ENCODE measurements around the gene SERP2. TPM values are rescaled to one million over a fixed set of nuclear protein-coding genes. Genes with fewer than 3 reads are reported as not detected.

SERP2 gene
- total and polyA plus RNA-seq, 2 of the 8 experiments (the other 6 are each of a cell fraction or from before 2014, with no cell fraction given), result 2.0 to 2.3 TPM

DNA sequence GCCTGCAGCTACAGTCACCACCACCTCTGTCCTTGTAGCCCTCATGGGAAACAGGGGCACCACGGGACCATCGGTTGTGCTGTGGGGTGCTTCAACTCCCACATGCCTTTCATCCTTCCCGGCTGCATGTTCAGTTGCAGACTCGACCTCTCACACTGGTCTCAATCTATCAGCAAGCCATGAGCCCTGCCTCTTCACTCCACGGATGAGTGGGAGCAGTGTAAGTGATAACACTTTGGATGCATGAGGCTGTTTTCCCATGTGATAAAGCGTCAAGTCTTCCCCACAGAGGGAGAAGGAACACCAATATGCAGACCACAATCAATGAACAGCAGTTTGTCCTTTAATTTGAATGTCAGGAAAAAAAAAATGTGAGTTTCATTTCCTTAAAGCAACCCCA lies 12.2 kb downstream of the SERP2 start:
- 82% methylated on average over 6 of the region's 6 CpGs; no CpG with 5 or more reads in 1 of the 2 experiments for WGBS, 2 experiments (ENCODE audit: extremely low coverage in 1 of 2, insufficient coverage in 1 of 2, insufficient read length in 1 of 2, insufficient replicate concordance in 2 of 2, low coverage in 1 of 2, low lambda C conversion rate in 2 of 2, missing lambda C conversion rate in 1 of 2)

More for the DNA sequence above, 12.2 kb downstream of the SERP2 start:
- Histone ChIP-seq H3K4ac (replicated peaks; ENCODE audit: insufficient read length, low read depth, low read length) (no peak overlapping the region), H3K4me3 (ENCODE audit: extremely low read depth in 1 of 4, insufficient read depth in 2 of 4, low read depth in 3 of 4, low read length in 4 of 4) (no peak overlapping the region), H3K27me3 (replicated peaks in 1 of 4; ENCODE audit: control insufficient read depth in 3 of 4, extremely low read depth in 1 of 4, insufficient read depth in 3 of 4, low read length in 3 of 4) (no peaks in the 10 kb centered on the region), H4K91ac (replicated peaks; ENCODE audit: insufficient read length, low read length) (no peak overlapping the region), H2BK5ac (ENCODE audit: low read depth, low read length) (no peak overlapping the region), H3K14ac (ENCODE audit: insufficient read length) (no peak overlapping the region), H3K36me3 (ENCODE audit: control insufficient read depth in 2 of 4, insufficient read depth in 4 of 4, low read length in 3 of 4) (no peaks in the 10 kb centered on the region), H2AFZ (ENCODE audit: low read length) (no peak overlapping the region), H2BK120ac (replicated peaks; ENCODE audit: low read depth, low read length) (no peak overlapping the region), H2BK12ac (ENCODE audit: low read depth, low read length) (no peak overlapping the region), H3K9me3 (ENCODE audit: insufficient read depth in 2 of 2, low read depth in 1 of 2, low read length in 1 of 2) (no peaks in the 10 kb centered on the region), H4K20me1 (replicated peaks in 1 of 2; ENCODE audit: control insufficient read depth in 1 of 2, insufficient read depth in 2 of 2, low read length in 2 of 2) (no peaks in the 10 kb centered on the region), H4K8ac (ENCODE audit: extremely low read depth, insufficient read depth, low read length) (no peak overlapping the region; the same call in 1 of the 2 replicates), H3K27ac (ENCODE audit: low read depth, low read length) (no peak overlapping the region), H2AK5ac (ENCODE audit: low read depth, low read length) (no peak overlapping the region), H3K9ac (replicated peaks in 1 of 4; ENCODE audit: extremely low read depth in 1 of 4, low read depth in 3 of 4, low read length in 3 of 4) (no peak overlapping the region), H3K18ac (ENCODE audit: extremely low read depth, low read length) (no peak overlapping the region), H3K79me1 (ENCODE audit: low read depth, low read length) (no peaks in the 10 kb centered on the region), H3K56ac (replicated peaks; ENCODE audit: insufficient read length, low read depth, low read length) (no peak overlapping the region), H3K23ac (ENCODE audit: insufficient read length) (no peak overlapping the region), H3K23me2 (ENCODE audit: low read depth, low read length) (no peaks in the 10 kb centered on the region; the same call in 1 of the 2 replicates), H2BK15ac (ENCODE audit: low read length) (no peak overlapping the region), H4K5ac (ENCODE audit: insufficient read length, low read depth, low read length) (no peak overlapping the region), H3K79me2 (ENCODE audit: control insufficient read depth in 1 of 2, insufficient read depth in 2 of 2, low read length in 2 of 2) (no peaks in the 10 kb centered on the region), H2BK20ac (ENCODE audit: low read length) (no peak overlapping the region), H3K4me1 (replicated peaks in 1 of 4; ENCODE audit: control insufficient read depth in 3 of 4, insufficient read depth in 4 of 4, low read length in 3 of 4) (peaks cover 0 to 5% (median 0%) of the 10 kb centered on the region in 4 experiments; a peak in 2 of 7 replicates), H3K4me2 (ENCODE audit: insufficient read depth in 1 of 2, low read depth in 2 of 2, low read length in 2 of 2) (no peak overlapping the region)
- DNase-seq (ENCODE audit: low read depth in 1 of 2, low spot score in 2 of 2), result no peak
- TF ChIP-seq MAFK (IDR thresholded peaks at IDR 0.05; ENCODE audit: low read depth, low read length) (no peak), RFX5 (IDR thresholded peaks at IDR 0.05; ENCODE audit: borderline replicate concordance, low read depth, low read length) (no peak), KDM4A (IDR thresholded peaks at IDR 0.05; ENCODE audit: low read depth, low read length, severe bottlenecking) (no peak), TAF1 (IDR thresholded peaks at IDR 0.05; ENCODE audit: low read depth, low read length) (no peak), SAP30 (IDR thresholded peaks at IDR 0.05; ENCODE audit: insufficient read depth, insufficient replicate concordance, low read length) (no peak), NANOG (IDR thresholded peaks at IDR 0.05; ENCODE audit: insufficient read depth, low read depth, low read length, poor library complexity, severe bottlenecking) (no peak), POU5F1 (IDR thresholded peaks at IDR 0.05; ENCODE audit: low read depth, low read length) (no peak)
- CTCF ChIA-PET (ENCODE audit: partially characterized antibody), result interaction anchor here (0.6 kb wide), 2 partner anchors 43 to 453 kb away, joined by 3 to 4 read pairs; no protein-coding TSS in a partner anchor
- no peak for FAIRE-seq
- POLR2A ChIA-PET (ENCODE audit: partially characterized antibody), result interaction anchor here (2.0 to 2.4 kb wide), 2 partner anchors 12 to 50 kb away, joined by 5 to 7 read pairs; partner anchors contain the start of gene SERP2
